HG03103 (cell line): ENCODE measurements around the gene KIF26B.

Experiments
- ATAC-seq: cut with Tn5 transposase; IDR thresholded peaks from one replicate; pipeline ENCODE4 v1.9.1; 2021; ENCODE audit warnings: low read depth; ENCODE audit not compliant: unreplicated experiment

Gene KIF26B

DNA sequence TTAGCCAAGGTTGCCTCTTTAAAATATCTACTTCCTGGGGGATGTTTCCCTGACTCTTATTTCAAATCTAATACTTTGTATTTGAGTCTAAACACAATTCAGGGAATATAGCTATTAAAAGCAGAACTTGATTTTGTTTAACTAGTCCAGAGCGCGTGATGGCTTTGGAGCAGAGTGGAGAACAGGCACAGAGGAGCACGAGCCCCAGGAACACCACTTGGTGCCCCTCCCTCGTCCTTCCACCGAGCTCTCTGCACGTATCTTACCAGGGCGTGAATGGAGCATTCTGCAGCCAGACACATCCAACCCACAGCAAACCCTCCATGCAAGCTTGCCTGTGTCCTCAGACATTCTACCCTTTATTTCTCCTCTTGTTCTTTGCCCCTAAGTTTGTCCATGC, 14.1 kb downstream of the KIF26B start:
- ATAC-seq, result no peak

DNA sequence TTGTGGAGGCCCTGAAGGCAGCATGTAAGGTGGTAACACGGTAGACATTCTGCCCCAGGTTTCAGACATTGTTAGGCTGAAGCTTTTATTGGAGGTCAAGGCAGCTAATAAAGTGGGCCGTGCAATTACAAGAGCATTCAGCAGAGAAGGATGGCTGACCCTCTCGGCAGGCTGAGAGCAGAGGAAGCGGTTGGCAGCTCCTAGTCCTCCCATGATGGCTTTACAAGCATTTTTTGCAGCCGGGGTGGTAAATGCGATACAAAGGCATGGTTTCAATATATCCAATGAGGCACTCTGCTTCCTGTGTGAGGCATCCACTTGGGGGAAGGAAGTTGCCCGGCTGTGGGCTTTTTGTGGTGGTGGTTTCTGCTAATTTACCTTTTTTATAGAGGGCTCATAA, 14.6 kb downstream of the KIF26B start:
- ATAC-seq, result no peak

DNA sequence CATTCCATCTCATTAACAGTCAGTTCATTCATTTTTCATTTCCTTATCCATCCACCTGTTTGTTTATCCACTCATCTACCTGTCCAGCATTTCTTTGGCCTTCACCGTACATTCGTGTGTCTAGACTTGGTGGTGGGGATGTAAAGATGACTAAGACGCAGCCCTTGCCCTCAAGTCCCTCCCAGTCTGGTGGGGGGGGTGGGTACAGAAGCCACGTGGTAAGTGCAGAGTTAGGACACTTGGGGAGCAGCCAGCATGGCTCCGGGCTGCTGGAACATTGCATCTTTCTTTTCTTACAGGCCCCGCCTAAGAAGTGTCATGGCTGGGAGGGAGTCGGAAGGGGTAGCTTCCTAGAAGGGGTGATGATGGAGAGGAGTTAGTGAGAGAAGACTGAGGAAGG, 17.2 kb downstream of the KIF26B start:
- ATAC-seq, result no peak

DNA sequence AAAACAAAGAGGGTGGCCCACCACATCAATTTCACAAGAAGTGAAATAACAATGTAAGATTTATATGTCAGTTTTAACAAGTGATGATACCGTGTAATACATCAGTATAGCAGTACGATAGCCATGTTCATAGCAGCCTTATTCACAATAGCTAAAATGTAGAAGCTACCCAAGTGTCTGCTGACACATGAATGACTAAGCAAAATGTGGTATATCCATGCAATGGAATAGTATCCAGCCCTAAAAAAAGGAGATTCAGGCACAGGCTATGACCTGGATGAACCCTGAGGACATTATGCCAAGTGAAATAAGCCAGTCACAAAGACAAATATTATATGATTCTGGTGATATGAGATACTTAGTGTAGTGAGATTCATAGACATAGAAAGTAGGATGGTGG, 18.0 kb downstream of the KIF26B start:
- no peak for ATAC-seq

DNA sequence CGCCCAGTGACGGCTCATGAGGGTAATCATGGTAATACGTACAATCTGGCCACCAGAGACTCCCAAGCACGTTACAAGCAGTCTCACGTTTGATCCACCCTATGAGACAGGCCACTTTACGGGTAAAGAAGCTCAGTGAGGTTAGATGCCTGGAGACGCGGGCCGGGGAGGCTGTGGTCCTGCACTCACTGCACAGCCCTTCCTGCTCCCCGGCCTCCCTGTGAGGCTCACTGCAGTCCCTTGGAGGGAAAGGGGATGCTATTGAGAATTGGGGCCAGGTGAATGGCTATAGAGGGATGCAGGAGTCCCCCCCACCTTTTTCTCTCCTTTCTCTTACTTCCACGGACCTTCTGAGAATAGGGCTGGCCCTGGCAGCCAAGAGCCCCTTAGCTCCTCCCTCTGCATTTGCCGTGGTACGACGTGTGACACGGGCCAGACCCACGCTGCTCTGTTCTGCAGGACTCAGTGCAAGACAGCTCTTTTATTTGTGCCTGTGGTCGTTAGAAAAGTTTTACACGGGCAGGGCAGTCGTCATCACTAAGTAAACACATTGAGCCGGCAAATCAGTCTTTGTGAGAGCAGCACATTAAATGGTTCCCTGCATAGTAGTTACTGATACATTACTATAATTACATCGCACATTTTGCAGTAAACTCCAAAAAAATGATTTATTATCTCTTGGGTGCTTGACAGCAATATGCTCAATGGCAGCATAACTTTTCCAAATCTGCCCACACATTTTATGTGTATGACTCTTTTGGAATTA, 18.8 kb downstream of the KIF26B start:
- no peak for ATAC-seq

DNA sequence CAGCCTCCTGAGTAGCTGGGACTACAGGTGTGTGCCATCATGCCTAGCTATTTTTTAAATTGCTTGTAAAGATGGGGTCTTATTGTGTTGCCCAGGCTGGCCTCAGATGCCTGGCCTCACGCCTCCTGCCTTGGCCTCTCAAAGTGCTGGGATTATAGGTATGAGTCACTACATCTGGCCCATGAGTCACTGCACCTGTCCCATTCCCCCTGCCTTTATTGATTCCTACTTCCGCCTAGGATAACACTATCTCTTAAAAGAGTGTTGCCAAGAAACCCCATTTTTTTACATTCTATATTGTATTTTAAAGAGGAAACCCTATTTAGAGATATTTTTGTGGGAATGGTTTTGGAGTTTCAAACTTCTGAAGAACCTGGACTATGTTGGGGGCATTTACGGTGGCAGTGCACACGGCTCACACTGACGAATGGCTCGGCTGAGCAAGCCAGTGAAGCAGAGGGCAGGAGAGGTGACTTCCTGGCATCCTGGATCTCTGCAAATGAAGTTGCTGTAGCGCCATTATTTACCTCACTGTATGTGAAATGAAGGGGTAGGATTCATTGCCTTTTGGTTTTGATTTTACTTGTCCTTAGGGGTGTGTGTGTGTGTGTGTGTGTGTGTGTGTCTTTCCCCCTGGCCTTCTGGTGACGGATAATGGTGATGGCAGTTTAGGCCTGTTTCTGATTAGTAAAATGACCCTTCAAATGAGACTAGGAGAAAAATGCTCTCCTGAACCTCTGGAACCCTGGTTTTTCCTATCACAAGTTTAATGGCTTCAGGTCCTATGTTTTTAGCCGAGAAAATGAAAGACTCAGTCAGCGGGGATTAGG, 22.5 kb downstream of the KIF26B start:
- no peak for ATAC-seq

DNA sequence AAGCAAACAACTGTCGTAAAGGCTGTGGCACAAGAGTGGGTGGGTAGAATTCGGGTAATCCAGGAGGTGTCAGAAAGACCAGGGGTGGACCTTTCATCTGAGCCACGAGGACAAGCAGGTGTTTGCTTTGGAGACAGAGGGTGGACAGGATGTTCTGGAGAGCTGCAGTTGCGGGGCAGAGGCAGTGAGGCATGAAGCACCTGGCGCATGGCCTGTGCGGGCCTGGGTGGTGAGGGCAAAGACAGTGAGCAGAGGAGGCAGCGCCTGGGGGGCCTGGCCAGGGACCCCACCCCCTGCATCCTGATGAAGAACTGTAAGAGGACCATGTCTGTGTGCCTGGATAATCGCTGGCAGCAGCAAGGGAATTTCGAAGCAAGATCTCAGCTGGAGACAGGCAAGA, 24.9 kb downstream of the KIF26B start:
- no peak for ATAC-seq

DNA sequence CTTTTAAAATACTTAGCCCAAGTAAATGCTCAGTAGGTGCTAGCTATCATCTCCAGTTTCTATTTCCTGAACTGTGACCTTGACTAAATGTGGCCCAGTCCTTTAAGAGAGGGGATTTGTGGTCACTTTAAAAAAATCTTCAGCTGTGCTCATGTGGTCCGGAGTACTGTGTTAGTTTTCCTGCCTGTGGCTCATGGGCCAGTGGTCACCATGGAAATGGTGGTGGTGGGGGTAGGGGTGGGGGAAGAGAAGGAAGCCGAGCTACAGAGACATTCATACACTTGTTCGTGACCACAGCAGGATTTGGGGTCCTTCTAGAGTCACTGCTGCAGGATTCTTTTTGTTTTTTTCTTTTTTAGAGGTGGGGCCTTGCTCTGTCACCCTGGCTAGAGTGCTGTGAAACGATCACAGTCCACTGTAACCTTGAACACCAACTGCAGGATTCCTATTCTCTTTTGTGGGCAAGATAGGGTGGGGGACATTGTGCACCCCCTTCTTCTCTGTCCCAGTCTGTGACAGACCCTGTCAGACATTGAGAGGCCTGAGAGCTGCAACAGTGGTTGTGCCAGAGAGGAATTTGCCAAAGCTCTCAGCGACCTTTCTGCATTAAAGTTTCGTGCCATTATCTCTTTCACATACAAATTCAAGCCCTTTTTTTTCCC, 25.8 kb downstream of the KIF26B start:
- no peak for ATAC-seq

DNA sequence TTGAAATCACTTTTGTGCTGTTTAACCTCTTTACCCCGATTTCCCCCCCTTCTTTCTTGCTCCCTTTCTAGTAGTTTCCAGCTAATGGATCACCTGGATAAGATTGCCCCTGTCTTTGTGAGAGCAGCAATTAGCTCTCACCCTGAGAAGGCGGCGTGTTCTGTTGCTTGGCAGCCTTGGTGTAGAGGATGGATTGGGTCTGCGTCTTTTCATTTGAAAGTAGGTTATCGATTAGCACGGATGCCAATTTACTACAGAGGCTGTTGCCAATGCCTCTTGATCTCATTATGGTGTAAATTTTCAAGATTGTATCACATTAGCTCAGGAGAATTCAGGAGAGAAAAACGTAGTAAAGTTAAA, 26.4 kb downstream of the KIF26B start:
- no peak for ATAC-seq

DNA sequence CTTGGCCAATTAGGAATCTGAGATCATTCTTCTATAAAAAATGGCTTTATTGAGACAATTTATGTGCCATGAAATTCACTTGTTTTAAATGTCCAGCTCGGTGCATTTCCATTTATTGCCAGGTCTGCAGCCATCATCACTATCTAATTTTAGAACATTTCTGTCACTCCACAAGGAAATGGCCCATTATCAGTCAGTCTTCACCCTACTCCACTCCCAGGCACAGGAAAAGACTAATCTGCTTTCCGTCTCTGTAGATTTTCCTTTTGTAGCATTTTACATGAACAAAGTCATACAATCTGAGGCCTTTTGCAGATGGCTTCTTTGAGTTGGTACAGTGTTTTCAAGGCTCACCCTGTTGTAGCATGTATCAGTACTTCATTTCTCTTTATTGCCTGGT, 27.2 kb downstream of the KIF26B start:
- ATAC-seq, result no peak

DNA sequence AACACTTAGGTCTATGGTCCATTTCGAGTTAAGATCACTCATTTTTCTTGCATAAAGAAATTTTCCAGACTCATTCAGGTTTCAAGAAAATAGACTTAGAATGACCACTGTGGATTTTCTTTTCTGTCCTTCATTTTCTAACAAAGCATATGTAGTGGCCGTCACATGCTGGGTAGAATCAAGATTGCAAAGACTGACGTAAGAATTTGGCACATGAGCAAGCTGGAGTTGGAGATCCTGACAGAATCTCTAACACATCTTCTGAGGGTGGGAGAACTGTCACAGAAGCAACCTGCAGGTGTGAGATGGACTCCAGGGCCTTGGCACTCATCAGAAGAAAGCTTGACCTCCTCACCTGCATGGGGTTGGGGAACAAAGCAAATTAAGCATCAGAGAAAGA, 28.6 kb downstream of the KIF26B start:
- ATAC-seq, result no peak

DNA sequence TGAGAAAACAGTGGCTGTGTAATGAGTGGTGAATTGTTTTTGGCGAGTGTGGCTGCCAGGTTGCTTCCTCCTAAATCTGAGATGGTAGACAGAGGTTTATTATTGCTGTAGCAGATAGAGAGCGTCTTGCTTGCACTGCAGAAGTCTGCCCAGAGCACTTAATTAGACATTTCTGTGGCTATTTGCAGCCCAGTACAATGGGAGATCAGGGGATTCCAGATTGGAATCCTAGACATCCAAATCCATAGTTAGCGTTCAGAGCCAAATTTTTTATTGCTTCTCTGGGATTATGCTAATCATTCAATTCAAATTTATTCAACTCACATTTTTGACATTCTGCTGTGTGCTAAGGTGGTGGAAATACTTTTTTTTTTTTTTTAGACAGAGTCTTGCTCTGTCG, 30.0 kb downstream of the KIF26B start:
- no peak for ATAC-seq

DNA sequence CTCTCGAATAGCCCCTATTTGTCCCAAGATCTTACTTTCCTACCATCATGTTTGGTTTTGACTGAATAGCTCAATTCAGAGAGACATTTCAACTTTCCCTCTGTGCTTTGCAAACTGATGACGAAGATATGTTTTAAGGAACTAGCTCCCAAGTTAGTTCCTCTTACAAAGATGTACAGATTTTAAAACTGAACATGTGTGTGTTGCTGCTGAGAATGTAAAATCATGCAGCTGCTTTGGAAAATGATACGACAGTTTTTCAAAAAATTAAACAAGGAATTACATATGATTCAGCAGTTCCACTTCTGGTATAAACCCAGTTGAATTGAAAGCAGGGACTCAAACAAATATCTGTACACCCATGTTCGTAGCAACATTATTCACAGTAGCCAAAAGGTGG, 33.6 kb downstream of the KIF26B start:
- no peak for ATAC-seq

DNA sequence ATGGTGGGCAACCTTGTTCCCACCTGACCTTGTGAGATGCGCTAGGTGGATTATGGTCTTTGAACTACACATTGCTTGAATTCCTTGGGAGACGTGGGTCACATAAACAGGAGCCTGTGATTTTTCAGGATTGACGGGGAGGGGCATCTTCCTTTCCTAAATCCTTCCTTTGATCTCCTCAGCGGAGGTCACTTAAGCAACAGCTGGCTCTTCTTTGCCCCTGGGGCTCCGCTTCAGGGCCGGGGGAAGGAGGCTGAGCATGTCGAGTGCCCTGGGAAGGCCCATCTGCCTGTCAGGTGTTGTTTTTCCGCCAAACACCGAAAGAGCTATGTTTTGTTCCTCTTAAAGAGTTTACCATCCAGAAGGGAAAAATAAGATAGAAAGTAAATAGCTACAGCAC, 40.6 kb downstream of the KIF26B start:
- no peak for ATAC-seq

DNA sequence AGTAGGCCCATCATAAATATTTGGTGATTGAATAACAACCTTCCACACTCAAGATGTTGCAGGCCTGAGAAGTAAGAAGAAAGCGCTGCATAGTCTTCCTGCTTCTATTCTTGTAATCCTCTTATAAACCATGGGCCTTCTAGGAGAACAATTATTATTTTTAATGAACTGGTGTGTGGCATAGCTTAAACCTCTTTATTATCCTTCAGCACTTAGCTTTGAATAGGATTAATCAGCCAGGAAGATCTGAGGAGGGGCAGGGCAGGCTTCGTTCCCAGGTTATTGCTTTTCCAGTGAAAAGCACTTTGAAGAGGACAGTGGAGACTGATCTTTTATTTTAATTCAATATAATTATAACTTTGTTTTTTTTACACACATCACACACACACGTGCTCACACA, 42.3 kb downstream of the KIF26B start:
- ATAC-seq, result no peak

DNA sequence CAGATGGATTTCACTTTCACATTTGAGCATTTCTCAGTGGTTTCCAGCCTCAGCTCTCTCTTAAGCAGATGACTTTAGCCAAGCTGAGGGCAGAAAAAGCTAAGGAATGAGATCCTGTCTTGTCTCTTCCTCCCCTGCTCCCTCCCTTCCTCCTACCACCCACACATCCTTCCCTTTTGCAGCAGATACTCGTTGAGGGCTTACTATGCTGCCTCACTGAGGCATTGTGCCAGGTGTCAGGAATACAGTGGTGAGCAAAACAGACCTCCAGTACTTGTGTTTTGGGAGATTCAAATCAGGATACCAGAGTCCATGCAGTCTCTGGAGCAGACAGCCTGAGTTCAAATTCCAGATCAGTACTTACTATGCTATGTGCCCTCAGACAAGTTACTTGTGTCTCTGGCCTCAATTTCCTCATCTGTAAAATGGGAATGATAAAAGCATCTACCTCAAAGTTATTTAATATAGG, 43.2 kb downstream of the KIF26B start:
- ATAC-seq, result no peak

DNA sequence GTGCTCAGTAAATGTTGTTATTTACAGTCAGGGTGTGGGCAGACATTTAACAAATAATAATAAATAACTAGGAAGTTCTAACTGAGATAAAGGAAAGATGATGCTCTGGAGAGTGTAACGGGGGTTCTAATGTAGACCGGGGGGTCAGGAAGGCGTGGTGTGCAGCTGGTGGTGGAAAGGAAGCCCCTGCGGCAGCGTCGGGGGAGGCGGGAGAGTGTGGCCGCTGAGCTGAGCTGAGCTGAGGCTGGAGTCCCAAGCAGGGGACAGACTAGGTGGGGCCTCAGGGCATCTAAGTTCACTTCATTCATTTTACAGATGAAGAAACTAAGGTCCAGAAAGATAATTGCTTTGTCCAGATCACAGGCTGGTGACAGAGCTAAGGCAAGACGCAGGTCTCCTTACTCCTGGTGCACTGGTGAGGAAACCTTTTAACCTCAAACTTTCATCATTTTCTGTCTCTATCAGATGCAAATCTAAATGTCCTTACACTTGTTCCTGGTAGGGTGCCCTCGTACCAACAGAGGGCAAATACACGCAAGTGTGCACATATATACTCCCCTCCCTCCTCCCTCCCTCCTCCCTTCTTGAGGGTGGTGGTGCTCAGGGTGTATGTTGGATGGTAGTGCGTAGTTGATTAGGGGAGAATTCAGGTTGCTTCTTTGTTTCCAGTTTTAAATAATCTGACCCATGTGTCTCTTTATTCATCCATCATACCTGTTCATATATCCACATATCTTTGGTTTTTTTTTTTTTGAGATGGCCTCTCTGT, 44.1 kb downstream of the KIF26B start:
- no peak for ATAC-seq

DNA sequence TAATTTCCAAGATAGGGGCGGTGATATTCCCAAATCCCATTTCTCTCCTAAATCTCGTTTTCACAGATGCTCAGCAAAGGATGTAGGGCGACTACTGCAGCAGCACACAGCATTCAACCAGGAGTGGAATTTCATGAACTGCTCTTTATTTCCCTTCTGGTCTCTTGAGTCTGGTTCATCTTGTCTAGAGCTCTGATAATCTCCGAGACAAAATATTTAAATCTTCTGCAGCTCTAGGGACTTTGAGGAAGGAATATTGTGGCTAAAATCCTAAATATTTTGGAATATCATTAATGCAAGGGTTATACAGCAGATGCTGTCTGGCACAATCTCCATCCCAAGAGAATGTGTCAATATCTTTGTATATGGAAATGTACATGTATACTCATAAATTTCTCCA, 45.4 kb downstream of the KIF26B start:
- no peak for ATAC-seq

DNA sequence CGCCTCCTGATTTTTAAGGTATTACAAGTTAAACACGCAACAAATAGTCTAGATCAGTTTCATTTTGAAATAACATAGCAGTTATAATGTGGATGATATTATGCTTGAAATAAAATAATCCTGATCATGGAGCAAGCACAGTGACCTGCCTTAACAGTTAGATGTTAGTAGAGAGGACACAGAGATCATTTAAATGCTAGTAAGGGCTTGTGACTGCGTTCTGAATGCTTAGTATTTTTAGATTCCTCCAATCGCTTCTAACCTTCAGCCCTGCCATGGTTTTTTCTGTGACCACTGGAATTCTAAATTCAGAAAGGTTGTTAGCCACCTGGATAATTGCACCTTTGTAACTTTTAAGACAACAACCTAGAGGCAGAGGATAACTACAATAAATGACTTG, 46.4 kb downstream of the KIF26B start:
- ATAC-seq, result no peak

DNA sequence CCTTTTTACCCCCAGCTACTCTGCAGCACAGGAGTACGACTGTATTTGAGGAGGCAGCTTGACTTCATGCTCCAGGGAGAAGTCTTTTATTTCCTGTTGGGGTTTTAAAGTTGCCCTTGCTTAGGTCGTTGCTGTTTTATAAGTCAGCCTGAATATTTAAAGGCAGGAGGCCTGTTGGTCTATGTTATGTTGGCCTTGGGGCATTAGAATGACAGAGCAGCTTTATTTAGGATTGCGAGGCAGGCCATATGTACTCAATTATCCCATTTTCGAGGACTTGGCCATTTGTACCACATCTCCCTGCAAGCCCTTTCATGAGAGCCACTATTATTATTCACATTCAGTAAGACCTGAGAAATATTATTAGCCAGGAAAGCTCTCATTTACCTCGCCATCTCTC, 47.0 kb downstream of the KIF26B start:
- no peak for ATAC-seq

DNA sequence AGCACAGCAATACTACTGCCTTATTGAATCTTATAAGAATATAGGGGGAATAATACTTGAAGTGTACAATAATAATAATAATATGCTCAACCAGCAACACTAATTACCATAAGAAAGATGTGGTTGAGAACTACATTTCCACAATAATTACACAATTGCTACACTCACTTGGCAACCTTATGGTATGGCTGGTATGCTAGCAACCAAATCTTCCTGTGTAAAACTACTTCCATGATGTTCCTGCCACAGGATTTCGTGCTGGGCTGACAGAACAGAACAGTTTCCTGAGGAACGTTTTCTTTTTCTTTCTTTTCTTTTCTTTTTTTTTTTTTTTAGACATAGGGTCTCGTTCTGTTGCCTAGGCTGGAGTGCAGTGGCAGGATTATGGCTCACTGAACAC, 50.6 kb downstream of the KIF26B start:
- ATAC-seq, result no peak
